Small intestine (tissue), 7 donors: ENCODE data around the gene RXRG. TPM values are rescaled to one million over a fixed set of nuclear protein-coding genes. Genes with fewer than 3 reads are reported as not detected.

Experiments
- DNase-seq, 2 donors: peaks; one replicate each; pipeline versions ENCODE4 v3.0.0 to v3.0.0-alpha.2; 2013
- FAIRE-seq: peaks from 2 replicates; lab custom pipeline; 2012; peaks lifted over from hg19 to GRCh38; lab: Jason Lieb, UNC
- H3K27ac ChIP-seq, 3 donors: one replicate each; pipeline ENCODE4 v1.5.1; 2013; ENCODE audit warnings: low read length in 2 of 3, mild to moderate bottlenecking in 2 of 3, control low read depth in 1 of 3, inconsistent platforms in 1 of 3, low read depth in 1 of 3, moderate library complexity in 1 of 3
- H3K27me3 ChIP-seq, 3 donors: one replicate each; pipeline ENCODE4 v1.6.1; 2013; ENCODE audit warnings: low read length in 3 of 3, inconsistent platforms in 1 of 3; ENCODE audit not compliant: control insufficient read depth in 3 of 3, insufficient read depth in 3 of 3
- H3K36me3 ChIP-seq, 3 donors: one replicate each; pipeline ENCODE4 v1.6.1; 2013; ENCODE audit warnings: low read length in 3 of 3, inconsistent platforms in 1 of 3, low read depth in 1 of 3, mild to moderate bottlenecking in 1 of 3, moderate library complexity in 1 of 3; ENCODE audit not compliant: control insufficient read depth in 3 of 3, insufficient read depth in 2 of 3
- H3K4me1 ChIP-seq, 3 donors: one replicate each; pipeline ENCODE4 v1.6.1; 2013; ENCODE audit warnings: low read length in 2 of 3, inconsistent platforms in 1 of 3, low read depth in 1 of 3, mild to moderate bottlenecking in 1 of 3, moderate library complexity in 1 of 3; ENCODE audit not compliant: control insufficient read depth in 3 of 3, insufficient read depth in 2 of 3
- H3K4me3 ChIP-seq, 3 donors: one replicate each; pipeline ENCODE4 v1.5.1; 2013; ENCODE audit warnings: low read length in 3 of 3, control low read depth in 1 of 3, inconsistent platforms in 1 of 3, low read depth in 1 of 3, mild to moderate bottlenecking in 1 of 3, moderate library complexity in 1 of 3
- H3K9me3 ChIP-seq, 2 donors: one replicate each; pipeline ENCODE4 v1.6.1; 2013; ENCODE audit warnings: low read depth in 1 of 2, low read length in 1 of 2; ENCODE audit not compliant: control insufficient read depth in 2 of 2, insufficient read depth in 1 of 2
- WGBS, 3 donors: extraction: QIAGEN DNeasy Blood & Tissue Kit; methylation state at CpG; one replicate each; pipeline ENCODE4 v1.1.7; 2013; 5-methylcytosine and 5-hydroxymethylcytosine counted together
- polyA plus RNA-seq, 4 donors: library from polyadenylated mRNA; stranded (reverse) in 3 of 4; unstranded in 1 of 4; fragments of 200-250 nt in 3 of 4; fragments of 120-200 nt in 1 of 4; gene quantifications; one replicate each; pipeline versions ENCODE4 v1.2.1 to v1.2.3, GENCODE V29; 2013
- donor health status: healthy with polysubstance abuse.
- donor health status: control.
- donor health status: control.
- donor health status: Bipolar disorder and iron deficiency.
- donor health status: healthy.

The RXRG gene
- polyA plus RNA-seq, 4 donors: 1.1 to 1.2 (median 1.1) TPM; not detected in 1

- DNase-seq (no peak), FAIRE-seq (no peak)
- H3K9me3 ChIP-seq: no peaks in the 10 kb centered on the region
- no peaks in the 10 kb centered on the region for H3K4me1 ChIP-seq
- H3K36me3 ChIP-seq: no peaks in the 10 kb centered on the region
- 48 to 68% (median 51%) methylated on average over 2 of the region's 2 CpGs for WGBS, 3 donors
- peaks cover 0 to 3% (median 0%) of the 10 kb centered on the region in 3 donors for H3K27me3 ChIP-seq
- H3K27ac ChIP-seq: no peak overlapping the region
- no peak overlapping the region for H3K4me3 ChIP-seq
Observed at GRCh38 chr1:165434281-165434680, 10.6 kb downstream of the RXRG start.

- H3K4me3 ChIP-seq: no peak overlapping the region
- H3K27ac ChIP-seq: no peak overlapping the region
- no peak for FAIRE-seq
- H3K9me3 ChIP-seq: no peaks in the 10 kb centered on the region
- 59 to 72% (median 64%) methylated on average over 4 of the region's 4 CpGs for WGBS, 3 donors
- DNase-seq: no peak
- H3K36me3 ChIP-seq: no peaks in the 10 kb centered on the region
- H3K4me1 ChIP-seq: no peaks in the 10 kb centered on the region
- peaks cover 0 to 2% (median 0%) of the 10 kb centered on the region in 3 donors for H3K27me3 ChIP-seq
Observed at GRCh38 chr1:165431079-165431478, 13.8 kb downstream of the RXRG start.

GRCh38 chr1:165426745-165427144, 18.2 kb downstream of the RXRG start:
- Histone ChIP-seq H3K4me1 (peaks cover 0 to 3% (median 0%) of the 10 kb centered on the region in 3 donors), H3K27me3 (no peaks in the 10 kb centered on the region), H3K36me3 (no peaks in the 10 kb centered on the region), H3K27ac (no peak overlapping the region), H3K4me3 (no peak overlapping the region), H3K9me3 (no peaks in the 10 kb centered on the region)
- FAIRE-seq: no peak
- 51 to 73% (median 70%) methylated on average over 2 of the region's 2 CpGs for WGBS, 3 donors
- DNase-seq: peak; percentile 21 to 54

GRCh38 chr1:165425621-165426020, 19.3 kb downstream of the RXRG start:
- no peaks in the 10 kb centered on the region for H3K9me3 ChIP-seq
- H3K4me3 ChIP-seq: no peak overlapping the region
- WGBS, 3 donors: 80 to 90% (median 85%) methylated on average over 2 of the region's 2 CpGs
- no peak overlapping the region for H3K27ac ChIP-seq
- no peak for DNase-seq
- H3K27me3 ChIP-seq: no peaks in the 10 kb centered on the region
- H3K4me1 ChIP-seq: peaks cover 0 to 3% (median 0%) of the 10 kb centered on the region in 3 donors
- FAIRE-seq: no peak
- H3K36me3 ChIP-seq: no peaks in the 10 kb centered on the region

- FAIRE-seq: no peak
- Histone ChIP-seq H3K4me3 (peak overlapping the region in 1 of 3 donors; percentile 5), H3K36me3 (no peaks in the 10 kb centered on the region), H3K9me3 (no peaks in the 10 kb centered on the region), H3K27me3 (no peaks in the 10 kb centered on the region), H3K27ac (peak overlapping the region in 1 of 3 donors; percentile 75), H3K4me1 (peaks cover 0 to 3% (median 0%) of the 10 kb centered on the region in 3 donors)
- peak; percentile 21 to 33 for DNase-seq
- 38 to 45% (median 44%) methylated on average over 10 of the region's 10 CpGs for WGBS, 3 donors
Observed at GRCh38 chr1:165424454-165425216, 20.3 kb downstream of the RXRG start.

- Histone ChIP-seq H3K36me3 (no peaks in the 10 kb centered on the region), H3K4me3 (no peak overlapping the region), H3K27ac (no peak overlapping the region), H3K4me1 (peaks cover 0 to 3% (median 0%) of the 10 kb centered on the region in 3 donors), H3K9me3 (no peaks in the 10 kb centered on the region), H3K27me3 (no peaks in the 10 kb centered on the region)
- 59 to 90% (median 82%) methylated on average over 5 of the region's 5 CpGs for WGBS, 3 donors
- FAIRE-seq: no peak
- DNase-seq: no peak
Observed at GRCh38 chr1:165423136-165423535, 21.8 kb downstream of the RXRG start.

GRCh38 chr1:165420655-165421054, 24.3 kb downstream of the RXRG start:
- Histone ChIP-seq H3K36me3 (no peaks in the 10 kb centered on the region), H3K27ac (no peak overlapping the region), H3K9me3 (no peaks in the 10 kb centered on the region), H3K27me3 (peaks cover 0 to 2% (median 0%) of the 10 kb centered on the region in 3 donors), H3K4me1 (peaks cover 0 to 3% (median 0%) of the 10 kb centered on the region in 3 donors), H3K4me3 (no peak overlapping the region)
- DNase-seq (no peak), FAIRE-seq (no peak)
- WGBS, 3 donors: 79 to 84% (median 81%) methylated on average over 2 of the region's 2 CpGs

GRCh38 chr1:165419839-165420238, 25.1 kb downstream of the RXRG start:
- H3K36me3 ChIP-seq: no peaks in the 10 kb centered on the region
- no peak overlapping the region for H3K4me3 ChIP-seq
- peaks cover 0 to 2% (median 0%) of the 10 kb centered on the region in 3 donors for H3K4me1 ChIP-seq
- DNase-seq (no peak), FAIRE-seq (no peak)
- peaks cover 0 to 2% (median 0%) of the 10 kb centered on the region in 3 donors for H3K27me3 ChIP-seq
- no peaks in the 10 kb centered on the region for H3K9me3 ChIP-seq
- 80 to 91% (median 84%) methylated on average over 2 of the region's 2 CpGs for WGBS, 3 donors
- no peak overlapping the region for H3K27ac ChIP-seq
